ENCODE data around the gene RBBP7.

GRCh38 chrX:16918979-16919378 lies 48.8 kb upstream of the RBBP7 start:
- no peak for TF ChIP-seq CTCF (conservative IDR thresholded peaks at IDR 0.05)
- TF ChIP-seq EZH2 (IDR thresholded peaks at IDR 0.05; ENCODE audit: low read depth) = no peak
